A673 (cell line): ENCODE results near the gene CCDC97.

Experiments used
- CTCF ChIP-seq: fragments of 300-800, 200-600 bp; sonication (generic); conservative IDR thresholded peaks from 2 replicates; pipeline ENCODE4 v1.5.1; 2017; ENCODE audit warnings: low read depth, mild to moderate bottlenecking, antibody characterized with exemption, low read length, moderate library complexity, mixed read lengths
- EZH2 ChIP-seq: fragments of 200-600 bp; sonication (generic); IDR thresholded peaks from 2 replicates; pipeline ENCODE4 v1.6.1; 2017; ENCODE audit warnings: borderline replicate concordance, low read depth, mild to moderate bottlenecking, mixed read lengths, antibody characterized with exemption, low read length; ENCODE audit not compliant: poor library complexity, severe bottlenecking

- TF ChIP-seq CTCF (no peak), EZH2 (no peak)
Measured at GRCh38 chr19:41307954-41308449, 2.0 kb upstream of the CCDC97 start.
